NCI-H2107 treated with DMSO at 0.1 percent for 48 hours (cell line): Measurements from ENCODE around the gene CEACAM18.
"Not testable (repeated sequence)": the region's sequence is repeated elsewhere in the genome, so short reads cannot be mapped to it uniquely, and the experiment has no call there.

ENCODE experiments used
- DNase-seq: peaks from one replicate; lab custom pipeline; 2025; ENCODE audit not compliant: unreplicated experiment; lab: John Stamatoyannopoulos, UW

CEACAM18 gene

GRCh38 chr19:51461723-51462161, 16.6 kb upstream of the CEACAM18 start:
- no peak for DNase-seq

DNA sequence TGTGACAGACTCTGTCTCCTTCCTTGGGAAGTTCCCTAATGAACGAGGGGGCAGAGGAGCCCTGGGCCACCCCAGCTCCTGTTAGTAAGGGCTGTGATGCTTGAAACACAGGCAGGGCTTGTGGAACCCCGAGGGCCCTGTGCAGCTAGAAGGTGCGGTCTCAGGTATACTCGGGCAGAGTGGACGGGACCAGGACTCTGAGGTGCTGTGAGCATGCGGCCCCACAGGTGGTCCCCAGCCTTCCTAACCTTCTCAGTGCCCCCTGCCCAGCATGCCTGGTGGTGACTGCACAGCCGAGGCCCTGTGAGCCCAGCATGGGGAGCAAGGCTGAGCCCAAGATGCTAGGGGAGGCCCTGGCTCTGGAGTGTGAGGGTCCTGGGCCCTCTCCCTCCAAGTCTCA, 16.1 kb upstream of the CEACAM18 start:
- DNase-seq = no peak

- no peak for DNase-seq
Observed at GRCh38 chr19:51462681-51463080, 15.7 kb upstream of the CEACAM18 start.

GRCh38 chr19:51463976-51464581, 14.3 kb upstream of the CEACAM18 start:
- DNase-seq = not testable (repeated sequence)

DNA sequence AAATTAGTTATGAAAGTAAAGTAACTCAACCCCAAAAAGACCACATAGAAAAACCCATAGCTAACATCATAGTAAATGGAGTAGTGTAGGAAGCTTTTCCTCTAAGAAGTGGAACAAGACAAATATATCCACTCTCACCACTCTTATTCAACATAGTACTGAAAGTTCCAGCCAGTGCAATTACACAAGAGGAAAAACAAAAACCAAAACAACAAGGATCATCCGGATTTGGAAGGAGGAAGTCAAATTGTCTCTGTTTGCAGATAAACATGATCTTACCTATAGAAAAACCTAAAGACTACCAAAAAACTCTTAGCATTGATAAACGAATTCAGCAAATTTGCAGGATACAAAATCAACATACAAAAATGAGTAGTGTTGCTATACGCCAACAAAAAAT, 11.6 kb upstream of the CEACAM18 start:
- DNase-seq = no peak

DNA sequence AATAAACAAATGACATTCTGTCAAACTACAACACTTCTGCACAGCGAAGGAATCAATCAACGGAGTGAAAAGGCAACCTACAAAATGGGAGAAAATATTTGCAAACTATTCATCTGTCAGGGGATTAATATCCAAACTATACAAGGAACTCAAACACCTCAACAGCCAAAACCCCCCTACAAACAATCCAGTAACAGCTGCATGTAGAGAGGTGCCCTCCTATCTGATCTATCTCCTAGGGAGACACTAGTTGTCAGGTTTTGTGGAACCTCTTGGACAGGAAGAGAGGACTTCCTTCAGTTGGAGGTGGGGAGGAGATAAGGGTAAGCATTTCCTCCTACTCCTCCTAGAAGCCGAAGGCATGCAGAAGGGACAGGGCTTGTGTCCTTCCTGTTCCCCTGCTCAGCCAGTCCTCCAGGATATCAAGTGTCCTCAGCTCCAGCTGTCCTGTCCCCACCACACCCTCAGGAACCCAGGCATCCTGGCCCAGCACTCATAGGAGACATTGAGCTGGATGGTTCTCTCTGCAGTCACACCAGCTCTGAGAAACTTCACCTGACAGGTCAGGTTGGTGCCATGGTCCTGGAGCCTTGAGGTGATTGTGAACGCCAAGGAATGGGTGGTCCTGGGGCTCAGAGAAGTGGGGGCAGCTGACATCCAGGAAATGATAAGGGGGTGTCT, 10.3 kb upstream of the CEACAM18 start:
- no peak for DNase-seq

- DNase-seq = no peak
Observed at GRCh38 chr19:51468545-51468920, 9.8 kb upstream of the CEACAM18 start.

DNA sequence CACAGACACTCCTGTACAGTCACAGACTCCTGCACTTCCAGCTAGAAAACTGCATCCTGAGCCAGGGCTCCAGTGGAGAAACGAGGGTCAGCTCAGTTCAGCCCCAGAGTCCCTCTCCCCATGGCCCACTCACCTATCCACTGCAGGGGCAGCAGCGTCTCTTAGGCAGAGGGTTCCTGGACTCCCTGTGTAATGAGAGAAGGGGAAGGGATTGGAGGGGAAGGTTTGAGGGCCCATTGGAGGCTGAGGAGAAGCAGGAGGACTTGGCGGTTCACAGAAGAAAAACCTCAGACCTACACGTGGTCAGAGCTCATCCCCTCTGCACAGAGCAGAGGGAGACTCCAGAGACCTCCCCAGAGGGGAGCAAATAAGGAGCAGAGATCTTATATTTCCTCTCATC, 9.2 kb upstream of the CEACAM18 start:
- DNase-seq = no peak

GRCh38 chr19:51469629-51470028, 8.7 kb upstream of the CEACAM18 start:
- no peak for DNase-seq

DNA sequence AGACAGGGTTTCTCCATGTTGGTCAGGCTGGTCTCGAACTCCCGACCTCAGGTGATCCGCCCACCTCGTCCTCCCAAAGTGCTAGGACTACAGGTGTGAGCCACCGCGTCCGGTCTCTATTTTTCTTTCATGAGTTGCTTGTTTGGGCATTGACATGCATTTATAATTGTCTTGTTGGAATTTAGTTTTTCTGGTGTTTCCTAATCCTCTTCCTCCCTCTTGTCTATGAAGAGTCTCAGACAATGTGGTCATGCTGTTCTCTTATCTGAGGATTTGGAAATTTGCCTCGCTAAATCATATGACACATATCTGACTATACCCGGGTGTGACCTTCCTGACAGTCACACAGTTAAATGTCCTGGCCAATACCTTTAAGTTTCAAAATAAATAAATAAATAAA, 7.4 kb upstream of the CEACAM18 start:
- DNase-seq = no peak

DNA sequence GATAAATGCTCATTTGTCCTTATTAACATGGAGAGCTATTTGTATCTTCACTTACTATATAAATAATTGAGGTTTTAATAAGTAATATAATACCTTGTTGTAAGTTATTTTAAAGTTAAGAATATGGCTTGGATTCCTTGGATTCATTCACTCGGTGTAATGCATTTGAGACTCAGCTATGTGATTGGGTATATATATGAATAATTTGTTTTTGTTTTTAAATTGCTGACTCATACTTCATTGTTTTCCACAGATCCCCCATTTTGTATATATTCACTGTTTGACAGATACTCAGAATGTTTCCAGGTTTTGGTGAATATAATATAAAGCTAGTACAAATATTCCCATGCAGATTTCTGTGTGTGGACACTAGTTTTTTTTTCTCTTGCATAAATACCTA, 6.8 kb upstream of the CEACAM18 start:
- no peak for DNase-seq

DNA sequence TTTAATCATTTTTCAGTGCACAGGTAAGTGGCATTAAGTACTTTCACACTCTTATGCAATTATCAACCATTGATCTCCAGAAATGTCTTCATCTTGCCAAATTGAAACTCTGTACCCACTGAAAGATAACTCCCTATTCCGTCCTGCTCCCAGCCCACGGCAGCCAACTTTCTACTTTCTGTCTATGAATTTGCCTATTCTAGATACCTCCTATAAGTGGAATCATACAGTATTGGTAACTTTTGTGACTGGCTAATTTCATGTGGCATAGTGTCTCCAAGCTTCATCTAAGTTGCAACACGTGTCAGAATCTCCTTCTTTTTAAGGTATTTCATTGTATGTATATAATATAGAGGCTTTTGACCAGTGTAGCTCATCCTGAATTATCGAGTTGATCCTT, 5.7 kb upstream of the CEACAM18 start:
- DNase-seq = no peak

DNA sequence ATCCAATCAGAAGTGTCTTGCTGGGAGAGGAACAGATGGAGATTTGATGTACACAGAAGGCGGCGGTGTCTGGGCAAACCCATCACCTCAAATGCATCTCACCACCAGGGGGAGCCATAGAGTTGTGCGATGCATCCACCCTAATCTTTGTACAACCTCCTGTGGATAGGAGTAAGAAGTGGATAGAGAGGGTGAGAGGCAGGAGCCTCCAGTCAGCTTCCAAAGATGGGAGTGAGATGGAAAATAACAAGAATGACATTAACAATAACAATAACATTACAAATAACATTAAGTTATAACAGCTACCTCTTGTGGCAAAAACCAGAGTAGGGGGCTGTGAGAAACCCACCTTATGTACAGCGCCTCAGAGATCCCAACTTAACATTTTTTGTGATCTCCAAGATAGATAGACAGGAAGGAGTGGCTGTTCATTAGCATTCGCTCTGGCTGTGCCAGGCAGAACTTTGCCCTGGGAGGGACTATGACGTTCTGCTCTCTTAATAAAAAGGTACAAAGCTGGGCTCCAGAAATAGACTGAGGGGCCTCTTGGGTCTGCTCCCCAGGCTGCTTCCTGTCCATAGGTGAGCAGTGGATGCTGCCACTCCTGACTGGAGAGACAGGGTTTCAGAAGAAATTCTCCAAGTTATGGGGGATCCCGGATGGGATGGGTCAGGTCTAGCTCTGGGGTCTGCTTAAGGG, 5.2 kb upstream of the CEACAM18 start:
- no peak for DNase-seq

DNA sequence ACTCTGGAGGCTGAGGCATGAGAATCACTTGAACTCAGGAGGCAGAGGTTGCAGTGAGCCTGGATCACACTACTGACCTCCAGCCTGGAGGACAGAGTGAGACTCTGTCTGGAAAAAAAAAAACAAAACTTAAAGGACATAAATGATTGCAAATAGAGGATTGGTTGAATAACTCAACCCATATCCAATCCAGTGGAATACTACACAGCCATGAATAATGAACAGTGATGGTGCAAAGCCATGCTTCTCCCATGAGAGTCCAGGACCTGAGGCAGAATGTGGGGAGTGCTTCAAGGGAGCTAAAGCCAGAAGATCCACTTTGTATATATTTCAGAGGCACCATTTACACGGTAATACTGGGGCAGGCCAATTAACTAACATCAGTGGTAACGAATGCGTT, 2.2 kb upstream of the CEACAM18 start:
- no peak for DNase-seq

DNA sequence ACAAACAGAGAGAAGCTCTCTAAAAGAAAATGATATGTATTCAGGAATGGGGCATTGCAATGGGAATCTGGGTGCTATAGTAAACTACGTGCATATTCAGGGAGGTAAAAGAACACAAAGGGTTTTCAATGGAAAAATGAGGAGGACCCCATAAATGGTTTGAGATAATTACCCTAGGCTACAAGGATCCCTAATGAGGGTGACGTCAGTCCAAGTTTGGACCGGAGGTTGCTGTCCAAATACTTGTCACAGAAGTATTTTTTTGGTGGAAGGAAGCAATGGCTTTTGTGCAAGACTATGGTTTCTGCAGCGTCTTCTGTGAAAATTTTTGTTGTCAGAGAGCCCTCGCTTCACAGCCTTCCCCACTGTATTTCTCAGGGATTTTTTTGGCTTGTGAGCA, 995 bp upstream of the CEACAM18 start:
- no peak for DNase-seq

DNA sequence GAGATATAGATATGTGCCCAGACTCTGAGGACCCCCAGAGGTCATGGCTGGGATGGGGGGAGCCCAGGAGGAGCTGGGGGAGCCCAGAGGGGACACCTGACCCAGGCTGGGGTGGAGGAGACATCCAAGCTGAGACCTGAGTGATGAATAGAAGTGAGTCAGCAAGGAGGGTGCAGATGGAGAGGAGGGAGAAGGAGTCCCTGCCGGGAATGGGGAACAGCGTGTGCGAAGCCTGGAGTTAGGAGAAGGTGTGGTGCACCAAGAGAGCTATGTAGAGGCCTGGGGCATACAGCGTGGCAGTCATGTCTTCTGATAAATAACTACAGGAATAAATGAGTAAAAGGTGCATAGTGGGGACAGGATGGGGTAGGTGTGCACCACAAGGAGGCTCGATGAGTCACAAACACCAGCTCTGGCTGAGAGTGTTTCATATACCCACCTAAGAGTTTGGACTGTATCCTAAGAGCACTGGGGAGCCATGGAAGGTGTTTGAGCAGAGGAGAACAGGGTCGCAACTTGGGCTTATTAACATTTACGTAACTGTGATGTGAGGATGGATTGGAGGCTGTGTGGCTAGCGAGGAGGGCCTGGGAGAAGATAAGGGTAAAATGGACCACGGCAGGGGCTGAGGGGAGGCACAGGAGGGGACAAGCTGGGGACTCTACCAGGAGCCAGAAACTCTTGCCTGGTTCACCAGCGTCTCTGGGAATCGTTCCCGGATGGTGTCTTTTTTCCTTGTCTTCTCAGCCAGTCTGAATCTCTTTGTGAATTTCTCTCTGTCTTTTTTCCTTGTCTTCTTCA, 1.4 kb downstream of the CEACAM18 start:
- no peak for DNase-seq

DNA sequence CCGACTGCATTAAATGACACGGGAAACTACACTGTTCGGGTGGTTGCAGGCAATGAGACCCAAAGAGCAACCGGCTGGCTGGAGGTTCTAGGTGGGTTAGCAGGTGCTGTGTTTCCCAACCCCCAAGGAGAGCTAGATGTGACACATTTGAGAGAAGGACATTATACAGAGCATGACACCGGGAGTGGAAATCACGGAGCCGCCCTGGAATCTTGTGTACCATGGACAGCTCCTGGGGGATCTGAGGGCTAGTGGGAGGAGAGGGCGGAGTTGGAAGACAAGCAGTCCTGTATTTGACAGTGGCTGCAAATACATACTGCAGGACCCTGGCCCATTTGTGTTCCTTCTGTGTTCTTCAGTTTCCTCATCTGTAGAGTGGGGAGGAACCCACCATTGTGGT, 2.3 kb downstream of the CEACAM18 start:
- no peak for DNase-seq

- no peak for DNase-seq
Observed at GRCh38 chr19:51485960-51486660, 7.8 kb downstream of the CEACAM18 start.

DNA sequence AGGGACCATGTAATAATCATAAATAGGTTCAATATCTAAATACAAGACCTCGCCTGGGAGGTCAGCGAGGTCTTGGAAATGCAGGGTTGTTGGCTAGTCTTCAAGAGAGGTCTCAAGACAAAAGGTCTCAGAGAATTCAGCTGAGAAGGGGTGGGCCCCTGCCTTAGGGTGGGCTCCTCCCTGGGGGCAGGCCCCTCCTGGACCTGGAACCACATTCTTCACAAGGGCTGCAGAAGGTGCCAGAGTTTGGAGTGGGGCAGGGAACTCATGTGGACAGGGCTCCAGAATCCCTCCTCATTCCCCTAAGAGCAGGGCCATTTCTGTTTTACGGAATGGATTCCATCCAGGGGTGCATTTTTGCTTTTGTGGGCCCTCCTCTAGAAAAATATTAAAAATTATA, 10.2 kb downstream of the CEACAM18 start:
- DNase-seq = no peak

- no peak for DNase-seq
Observed at GRCh38 chr19:51489113-51489512, 10.8 kb downstream of the CEACAM18 start.

- DNase-seq = no peak
Observed at GRCh38 chr19:51490676-51491075, 12.3 kb downstream of the CEACAM18 start.
